HepG2 (cell line): ENCODE measurements around the gene L3MBTL1. TPM values are rescaled to one million over a fixed set of nuclear protein-coding genes. Genes with fewer than 3 reads are reported as not detected.

ENCODE experiments used
- ATF5 ChIP-seq: sonication (generic); formaldehyde crosslinking; IDR thresholded peaks from 2 replicates; pipeline ENCODE4 v1.4.0; 2020; ENCODE audit warnings: mild to moderate bottlenecking, low read depth, missing genetic modification reagents
- BATF2 ChIP-seq: sonication (generic); formaldehyde crosslinking; IDR thresholded peaks from 2 replicates; pipeline ENCODE4 v1.8.0; 2022; ENCODE audit warnings: mild to moderate bottlenecking, missing genetic modification reagents, moderate library complexity
- CSRNP2 ChIP-seq: sonication (generic); formaldehyde crosslinking; conservative IDR thresholded peaks from 2 replicates; pipeline ENCODE4 v1.8.0; 2022; ENCODE audit warnings: low read depth, missing genetic modification reagents
- E2F1 ChIP-seq: sonication (generic); formaldehyde crosslinking; IDR thresholded peaks from 2 replicates; pipeline ENCODE4 v1.5.0; 2020; ENCODE audit warnings: missing genetic modification reagents
- GLMP ChIP-seq: sonication (generic); formaldehyde crosslinking; IDR thresholded peaks from 2 replicates; pipeline ENCODE4 v1.9.0; 2021; ENCODE audit warnings: missing genetic modification reagents, mild to moderate bottlenecking, borderline replicate concordance
- GMEB1 ChIP-seq: sonication (generic); formaldehyde crosslinking; IDR thresholded peaks from 2 replicates; pipeline ENCODE4 v1.5.1; 2020; ENCODE audit warnings: missing genetic modification reagents, mild to moderate bottlenecking, borderline replicate concordance
- MATR3 ChIP-seq: sonication (generic); formaldehyde crosslinking; IDR thresholded peaks from 2 replicates; pipeline ENCODE4 v1.4.0; 2020; ENCODE audit warnings: missing genetic modification reagents
- MED8 ChIP-seq: sonication (generic); formaldehyde crosslinking; IDR thresholded peaks from 2 replicates; pipeline ENCODE4 v1.8.1; 2023; ENCODE audit warnings: mild to moderate bottlenecking, missing genetic modification reagents; ENCODE audit not compliant: insufficient replicate concordance
- MIER3 ChIP-seq: IDR thresholded peaks from 2 replicates; pipeline ENCODE4 v1.6.1; 2016; ENCODE audit warnings: missing compliant biosample characterization, borderline replicate concordance
- MZF1 ChIP-seq: sonication (generic); formaldehyde crosslinking; IDR thresholded peaks from 2 replicates; pipeline ENCODE4 v1.8.1; 2023; ENCODE audit warnings: mild to moderate bottlenecking, missing genetic modification reagents, borderline replicate concordance
- PHF21A ChIP-seq: sonication (generic); formaldehyde crosslinking; IDR thresholded peaks from 2 replicates; pipeline ENCODE4 v1.5.0; 2020; ENCODE audit warnings: mild to moderate bottlenecking, missing genetic modification reagents
- SP4 ChIP-seq: sonication (generic); formaldehyde crosslinking; IDR thresholded peaks from 2 replicates; pipeline ENCODE4 v1.8.1; 2023; ENCODE audit warnings: mild to moderate bottlenecking, missing genetic modification reagents
- TRIM24 ChIP-seq: sonication (generic); formaldehyde crosslinking; IDR thresholded peaks from 2 replicates; pipeline ENCODE4 v1.8.0; 2022; ENCODE audit warnings: mild to moderate bottlenecking, missing genetic modification reagents
- YY1 ChIP-seq: IDR thresholded peaks from 2 replicates; pipeline ENCODE4 v1.6.1; 2011; ENCODE audit warnings: low read length, low read depth, moderate library complexity, mild to moderate bottlenecking; ENCODE audit not compliant: insufficient read depth, insufficient replicate concordance
- ZBTB20 ChIP-seq: sonication (generic); formaldehyde crosslinking; IDR thresholded peaks from 2 replicates; pipeline ENCODE4 v1.8.1; 2023; ENCODE audit warnings: missing genetic modification reagents, low read depth, mild to moderate bottlenecking, borderline replicate concordance
- ZFP36L1 ChIP-seq: sonication (generic); formaldehyde crosslinking; IDR thresholded peaks from 2 replicates; pipeline ENCODE4 v1.8.0; 2022; ENCODE audit warnings: mild to moderate bottlenecking, missing genetic modification reagents, moderate library complexity
- ZNF292 ChIP-seq: sonication (generic); formaldehyde crosslinking; IDR thresholded peaks from 2 replicates; pipeline ENCODE4 v1.8.1; 2022; ENCODE audit warnings: mild to moderate bottlenecking, low read depth, missing genetic modification reagents, borderline replicate concordance
- ZNF569 ChIP-seq: sonication (generic); formaldehyde crosslinking; IDR thresholded peaks from 2 replicates; pipeline ENCODE4 v1.5.0; 2020; ENCODE audit warnings: mild to moderate bottlenecking, missing genetic modification reagents, moderate library complexity, borderline replicate concordance
- ZNF607 ChIP-seq: sonication (generic); formaldehyde crosslinking; IDR thresholded peaks from 2 replicates; pipeline ENCODE4 v1.5.1; 2020; ENCODE audit warnings: missing genetic modification reagents, mild to moderate bottlenecking, borderline replicate concordance
- ZNF766 ChIP-seq: sonication (generic); formaldehyde crosslinking; IDR thresholded peaks from 2 replicates; pipeline ENCODE4 v1.5.0; 2020; ENCODE audit warnings: missing genetic modification reagents, borderline replicate concordance
- ZSCAN12 ChIP-seq: sonication (generic); formaldehyde crosslinking; IDR thresholded peaks from 2 replicates; pipeline ENCODE4 v1.9.0; 2021; ENCODE audit warnings: mild to moderate bottlenecking, missing genetic modification reagents
- polyA plus RNA-seq, 8 experiments: library from polyadenylated mRNA; depleted of rRNA in 3 of 8; stranded (reverse) in 7 of 8; unstranded in 1 of 8; fragments of >200 nt; fragmentation: Illumina TruSeq in 4 of 8; extraction: Trizol in 4 of 8; gene quantifications; 2 replicates each; pipeline versions ENCODE4 v1.2.1 to v1.2.3, GENCODE V29; 2011 to 2016; ENCODE audit warnings: low read depth in 4 of 8, missing spikeins in 1 of 8, mixed read lengths in 1 of 8; ENCODE audit not compliant: insufficient read depth in 1 of 8
- total RNA-seq, 5 experiments: library from RNA; depleted of rRNA; stranded (reverse); fragments of >200 nt; fragmentation: Illumina TruSeq; extraction: Trizol; gene quantifications; 2 replicates each; pipeline ENCODE4 v1.2.3, GENCODE V29; 2016; ENCODE audit warnings: low read depth in 1 of 5

Gene L3MBTL1
- total and polyA plus RNA-seq, 2 of the 13 experiments (the other 11 are each of a cell fraction or from before 2014, with no cell fraction given) = 9.0 to 17.8 TPM

- TF ChIP-seq ATF5 (peak; percentile 72; the same call in 1 of the 2 replicates), ZNF607 (peak; percentile 53; the same call in 1 of the 2 replicates), ZNF292 (no peak), E2F1 (CRISPR knock-in tag) (no peak), TRIM24 (no peak), MIER3 (CRISPR knock-in tag) (peak; percentile 44; the same call in 1 of the 2 replicates), YY1 (peak; percentile 68), GLMP (no peak), ZSCAN12 (no peak), ZNF766 (CRISPR knock-in tag) (peak; percentile 73; the same call in 1 of the 2 replicates), SP4 (peak; percentile 87), ZBTB20 (CRISPR knock-in tag) (peak; percentile 14; the same call in 1 of the 2 replicates), PHF21A (CRISPR knock-in tag) (peak; percentile 68), BATF2 (CRISPR knock-in tag) (peak; percentile 60; the same call in 1 of the 2 replicates), CSRNP2 (CRISPR knock-in tag) (no peak), ZFP36L1 (CRISPR knock-in tag) (no peak), MATR3 (CRISPR knock-in tag) (no peak), MED8 (peak; percentile 89), MZF1 (no peak), ZNF569 (CRISPR knock-in tag) (no peak), GMEB1 (CRISPR knock-in tag) (peak; percentile 73)
These were observed at the start of gene L3MBTL1 (continued) for GRCh38 chr20:43507150-43508080.
